ENCODE measurements around the gene PLEKHH2. TPM values are rescaled to one million over a fixed set of nuclear protein-coding genes. Genes with fewer than 3 reads are reported as not detected.
"Not testable (repeated sequence)": the region's sequence is repeated elsewhere in the genome, so short reads cannot be mapped to it uniquely, and the experiment has no call there.

Gene PLEKHH2
- total and polyA plus RNA-seq, 8 donors = 23.3 to 363 (median 229) TPM

DNA sequence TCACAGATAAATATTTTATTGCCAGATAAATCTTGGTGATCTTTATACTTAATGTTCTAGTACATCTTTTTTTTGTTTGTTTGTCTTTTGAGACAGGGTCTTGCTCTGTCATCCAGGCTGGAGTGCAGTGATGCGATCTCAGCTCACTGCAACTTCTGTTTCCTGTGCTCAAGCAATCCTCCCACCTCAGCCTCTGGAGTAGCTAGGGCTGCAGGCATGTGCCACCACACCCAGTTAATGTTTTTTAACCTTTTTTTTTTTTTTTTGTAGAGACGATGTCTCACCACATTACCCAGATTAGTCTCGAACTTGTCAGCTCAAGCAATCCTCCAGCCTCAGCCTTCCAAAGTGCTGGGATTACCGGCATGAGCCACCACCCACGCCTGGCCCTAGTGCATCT is 48.3 kb downstream of the PLEKHH2 start:
- Histone ChIP-seq H3K36me3 (no peaks in the 10 kb centered on the region), H3K27me3 (no peaks in the 10 kb centered on the region), H3K9me3 (no peaks in the 10 kb centered on the region), H3K4me3 (no peak overlapping the region), H3K27ac (no peak overlapping the region), H3K4me1 (no peaks in the 10 kb centered on the region)
- ATAC-seq (no peak), DNase-seq (no peak)
- TF ChIP-seq, protein P1, sequence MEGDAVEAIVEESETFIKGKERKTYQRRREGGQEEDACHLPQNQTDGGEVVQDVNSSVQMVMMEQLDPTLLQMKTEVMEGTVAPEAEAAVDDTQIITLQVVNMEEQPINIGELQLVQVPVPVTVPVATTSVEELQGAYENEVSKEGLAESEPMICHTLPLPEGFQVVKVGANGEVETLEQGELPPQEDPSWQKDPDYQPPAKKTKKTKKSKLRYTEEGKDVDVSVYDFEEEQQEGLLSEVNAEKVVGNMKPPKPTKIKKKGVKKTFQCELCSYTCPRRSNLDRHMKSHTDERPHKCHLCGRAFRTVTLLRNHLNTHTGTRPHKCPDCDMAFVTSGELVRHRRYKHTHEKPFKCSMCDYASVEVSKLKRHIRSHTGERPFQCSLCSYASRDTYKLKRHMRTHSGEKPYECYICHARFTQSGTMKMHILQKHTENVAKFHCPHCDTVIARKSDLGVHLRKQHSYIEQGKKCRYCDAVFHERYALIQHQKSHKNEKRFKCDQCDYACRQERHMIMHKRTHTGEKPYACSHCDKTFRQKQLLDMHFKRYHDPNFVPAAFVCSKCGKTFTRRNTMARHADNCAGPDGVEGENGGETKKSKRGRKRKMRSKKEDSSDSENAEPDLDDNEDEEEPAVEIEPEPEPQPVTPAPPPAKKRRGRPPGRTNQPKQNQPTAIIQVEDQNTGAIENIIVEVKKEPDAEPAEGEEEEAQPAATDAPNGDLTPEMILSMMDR (IDR thresholded peaks at IDR 0.05) = no peak
- intact Hi-C loops (cut with DNase I) = no loop called here

DNA sequence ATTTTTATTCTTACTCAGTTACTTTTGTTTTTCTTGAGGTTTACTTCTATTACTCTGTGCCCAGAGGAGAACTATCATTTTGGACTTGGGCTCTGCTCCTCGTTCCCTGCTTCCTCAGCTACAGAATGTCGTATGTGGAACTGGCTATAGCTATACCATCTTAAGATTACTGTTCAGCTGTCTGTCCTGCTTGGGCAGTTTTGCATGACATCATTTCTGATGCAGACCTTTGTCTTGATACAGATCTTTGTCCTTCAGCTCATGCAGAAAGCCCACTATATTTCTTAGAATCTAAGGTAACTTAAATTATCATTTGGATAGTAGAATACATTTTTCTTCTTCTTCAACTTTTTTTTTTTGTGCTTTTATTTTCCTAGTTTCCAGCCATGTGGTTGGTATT is 52.9 kb downstream of the PLEKHH2 start:
- Histone ChIP-seq H3K9me3 (no peaks in the 10 kb centered on the region), H3K36me3 (no peaks in the 10 kb centered on the region), H3K4me1 (no peaks in the 10 kb centered on the region), H3K27me3 (no peaks in the 10 kb centered on the region), H3K27ac (no peak overlapping the region), H3K4me3 (no peak overlapping the region)
- ATAC-seq (no peak), DNase-seq (no peak)
- TF ChIP-seq, protein P1 (IDR thresholded peaks at IDR 0.05) = no peak
- intact Hi-C loops (cut with DNase I) = no loop called here

DNA sequence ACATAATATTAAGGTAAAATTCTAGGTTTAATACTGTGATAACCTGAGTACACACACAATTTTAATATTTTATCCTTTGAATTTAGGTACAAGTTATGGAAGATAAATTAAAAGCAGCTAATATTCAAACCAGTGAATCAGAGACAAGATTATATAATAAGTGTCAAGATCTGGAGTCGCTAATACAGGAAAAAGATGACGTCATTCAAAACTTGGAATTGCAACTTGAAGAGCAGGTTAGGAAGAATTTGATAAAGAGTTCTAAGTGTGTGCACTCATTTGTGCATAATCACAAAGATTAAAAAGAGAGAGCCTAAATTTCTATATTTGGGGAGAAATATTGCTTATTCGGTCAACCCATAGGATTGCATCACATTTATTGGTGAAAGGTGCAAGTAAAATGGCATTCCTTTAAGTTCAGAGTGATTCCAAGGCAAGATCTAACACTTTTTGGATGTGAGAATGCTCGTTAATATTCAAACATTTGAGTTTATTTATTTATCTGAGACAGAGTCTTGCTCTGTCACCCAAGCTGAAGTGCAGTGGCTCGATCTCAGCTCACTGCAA is 55.5 kb downstream of the PLEKHH2 start:
- Histone ChIP-seq H3K27me3 (no peaks in the 10 kb centered on the region), H3K9me3 (no peaks in the 10 kb centered on the region), H3K36me3 (no peaks in the 10 kb centered on the region), H3K4me1 (no peaks in the 10 kb centered on the region), H3K27ac (no peak overlapping the region), H3K4me3 (no peak overlapping the region)
- no peak for DNase-seq
- intact Hi-C loops (cut with DNase I) = no loop called here
- ATAC-seq = no peak
- TF ChIP-seq, protein P1 (IDR thresholded peaks at IDR 0.05) = no peak

DNA sequence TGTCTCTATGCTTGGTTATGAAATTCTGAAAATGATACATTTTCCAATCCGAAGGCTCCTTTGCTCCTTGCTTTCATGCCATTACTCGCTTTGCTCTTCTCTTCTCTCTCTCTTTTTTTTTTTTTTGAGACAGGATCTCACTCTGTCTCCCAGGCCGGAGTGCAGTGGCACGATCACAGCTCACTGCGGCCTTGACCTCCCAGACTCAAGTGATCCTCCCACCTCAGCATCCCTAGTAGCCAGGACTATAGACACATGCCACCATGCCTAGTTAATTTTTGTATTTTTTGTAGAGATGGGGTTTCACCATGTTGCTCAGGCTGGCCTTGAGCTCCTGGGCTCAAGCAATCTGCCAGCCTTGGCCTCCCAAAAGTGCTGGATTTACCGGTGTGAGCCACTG is 61.1 kb downstream of the PLEKHH2 start:
- intact Hi-C loops (cut with DNase I); H3K36me3 ChIP-seq; H3K27ac ChIP-seq; H3K4me3 ChIP-seq; H3K4me1 ChIP-seq; H3K27me3 ChIP-seq; H3K9me3 ChIP-seq; DNase-seq; ATAC-seq: not testable (repeated sequence)

DNA sequence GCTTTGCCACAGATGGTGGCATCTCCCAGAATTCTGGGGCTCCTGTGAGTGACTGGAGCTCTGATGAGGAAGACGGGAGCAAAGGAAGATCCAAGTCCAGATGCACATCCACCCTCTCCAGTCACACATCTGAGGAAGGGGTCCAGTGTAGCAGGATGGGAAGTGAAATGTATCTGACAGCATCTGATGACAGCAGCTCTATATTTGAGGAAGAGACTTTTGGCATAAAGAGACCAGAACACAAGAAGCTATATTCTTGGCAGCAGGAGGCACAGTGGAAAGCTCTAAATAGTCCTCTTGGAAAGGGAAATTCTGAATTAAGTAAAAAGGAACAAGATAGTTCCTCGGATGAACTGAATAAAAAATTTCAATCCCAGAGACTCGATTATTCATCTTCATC is 62.7 kb downstream of the PLEKHH2 start:
- Histone ChIP-seq H3K27me3 (no peaks in the 10 kb centered on the region), H3K36me3 (no peaks in the 10 kb centered on the region), H3K9me3 (no peaks in the 10 kb centered on the region), H3K4me1 (no peaks in the 10 kb centered on the region), H3K4me3 (no peak overlapping the region), H3K27ac (no peak overlapping the region)
- TF ChIP-seq, protein P1 (IDR thresholded peaks at IDR 0.05) = no peak
- intact Hi-C loops (cut with DNase I) = no loop called here
- DNase-seq (no peak), ATAC-seq (no peak)

DNA sequence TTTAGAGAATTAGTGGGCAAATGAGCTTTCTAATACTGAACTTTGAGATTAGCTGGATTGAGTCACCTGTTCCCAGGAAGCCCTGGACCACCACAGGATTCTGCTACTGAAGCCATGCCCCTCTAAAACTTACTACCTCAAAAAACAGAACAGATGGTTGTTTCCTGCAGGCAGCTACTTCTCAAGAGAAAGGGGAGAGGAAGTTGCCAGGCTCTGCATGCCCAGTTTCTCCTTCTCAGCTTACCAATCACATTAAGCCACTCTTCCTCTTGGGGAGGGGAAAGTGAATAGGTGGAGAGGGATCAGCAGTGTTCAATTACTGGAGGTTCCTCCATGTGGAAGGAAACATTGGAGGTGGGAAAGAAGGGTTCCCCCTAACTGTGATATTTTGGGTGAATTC is 64.1 kb downstream of the PLEKHH2 start:
- intact Hi-C loops (cut with DNase I) = no loop called here

More for the DNA sequence above, 64.1 kb downstream of the PLEKHH2 start:
- H3K36me3 ChIP-seq = no peaks in the 10 kb centered on the region
- no peak overlapping the region for H3K4me3 ChIP-seq
- no peak overlapping the region for H3K27ac ChIP-seq
- TF ChIP-seq, protein P1 (IDR thresholded peaks at IDR 0.05) = no peak
- ATAC-seq (no peak), DNase-seq (no peak)
- H3K9me3 ChIP-seq = no peaks in the 10 kb centered on the region
- H3K27me3 ChIP-seq = no peaks in the 10 kb centered on the region
- H3K4me1 ChIP-seq = no peaks in the 10 kb centered on the region
